Muscle layer of colon (tissue), 2 donors: ENCODE data around the gene UPK3BL2.
"Not testable (repeated sequence)": the region's sequence is repeated elsewhere in the genome, so short reads cannot be mapped to it uniquely, and the experiment has no call there.

Experiments
- H3K27ac ChIP-seq: one replicate; pipeline ENCODE4 v1.7.0; 2013; ENCODE audit warnings: low read depth, mild to moderate bottlenecking, low read length, moderate library complexity
- H3K27me3 ChIP-seq, 2 donors: one replicate each; pipeline ENCODE4 v1.7.0; 2013; ENCODE audit warnings: low read length in 2 of 2, mild to moderate bottlenecking in 2 of 2; ENCODE audit not compliant: insufficient read depth in 2 of 2, control insufficient read depth in 1 of 2
- H3K36me3 ChIP-seq: one replicate; pipeline ENCODE4 v1.7.0; 2013; ENCODE audit warnings: mild to moderate bottlenecking, low read length; ENCODE audit not compliant: insufficient read depth
- H3K4me1 ChIP-seq: one replicate; pipeline ENCODE4 v1.7.0; 2013; ENCODE audit warnings: mild to moderate bottlenecking, low read length; ENCODE audit not compliant: insufficient read depth
- H3K4me3 ChIP-seq, 2 donors: one replicate each; pipeline ENCODE4 v1.7.0; 2013; ENCODE audit warnings: low read length in 2 of 2, low read depth in 1 of 2, mild to moderate bottlenecking in 1 of 2, moderate library complexity in 1 of 2
- H3K9ac ChIP-seq: one replicate; pipeline ENCODE4 v1.7.0; 2013; ENCODE audit warnings: low read length
- H3K9me3 ChIP-seq: one replicate; pipeline ENCODE4 v1.7.0; 2013; ENCODE audit warnings: mild to moderate bottlenecking, low read length
- donor health status: abdominal sarcoma.
- donor health status: Adenocarcinoma of cecum.

Gene UPK3BL2

GRCh38 chr7:102550808-102551422 is 7.4 kb upstream of the UPK3BL2 start, which contains the start of gene SPDYE2:
Gene SPDYE2, plus strand, starts transcription at chr7:102551226. Its CDS starts 2,030 bp downstream, at chr7:102553256.
- not testable (repeated sequence) for H3K36me3 ChIP-seq, H3K9me3 ChIP-seq, H3K27ac ChIP-seq, H3K9ac ChIP-seq, H3K4me3 ChIP-seq, H3K4me1 ChIP-seq, H3K27me3 ChIP-seq

DNA sequence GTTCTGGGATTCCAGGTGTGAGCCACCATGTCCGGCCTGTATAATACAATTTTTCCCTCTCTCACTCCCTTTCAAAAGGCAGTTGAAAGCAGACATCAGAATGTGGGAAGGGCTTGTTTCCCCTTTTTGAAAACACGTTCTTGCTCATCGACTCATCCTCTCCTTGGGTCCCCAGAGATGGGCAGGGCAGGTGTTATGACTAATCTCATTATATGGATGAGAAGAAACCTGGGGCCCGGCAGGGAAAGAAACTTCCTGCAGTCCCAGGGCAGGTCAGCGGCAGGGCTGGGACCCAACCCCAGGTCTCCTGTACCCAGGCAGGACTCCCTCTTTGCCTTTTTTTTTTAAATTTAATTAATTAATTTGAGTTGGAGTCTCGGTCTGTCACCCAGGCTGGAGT is 2.9 kb upstream of the UPK3BL2 start:
- H3K27ac ChIP-seq, H3K27me3 ChIP-seq, H3K4me3 ChIP-seq, H3K4me1 ChIP-seq, H3K9me3 ChIP-seq, H3K36me3 ChIP-seq, H3K9ac ChIP-seq: not testable (repeated sequence)

DNA sequence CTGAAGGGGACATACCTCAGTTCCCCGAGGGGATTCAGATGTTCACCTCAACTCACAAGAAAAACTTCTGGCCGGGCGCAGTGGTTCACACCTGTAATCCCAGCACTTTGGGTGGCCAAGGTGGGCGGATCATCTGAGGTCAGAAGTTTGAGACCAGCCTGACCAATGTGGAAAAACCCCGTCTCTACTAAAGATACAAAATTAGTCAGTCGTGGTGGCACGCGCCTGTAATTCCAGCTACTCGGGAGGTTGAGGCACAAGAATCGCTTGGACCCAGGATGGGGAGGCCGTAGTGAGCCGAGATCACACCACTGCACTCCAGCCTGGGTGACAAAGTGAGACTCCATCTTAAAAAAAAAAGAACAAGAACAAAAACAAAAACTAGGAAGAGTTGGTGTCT is 1.8 kb upstream of the UPK3BL2 start:
- not testable (repeated sequence) for H3K27ac ChIP-seq, H3K36me3 ChIP-seq, H3K27me3 ChIP-seq, H3K9ac ChIP-seq, H3K4me3 ChIP-seq, H3K9me3 ChIP-seq, H3K4me1 ChIP-seq

GRCh38 chr7:102544372-102544771 is 876 bp upstream of the UPK3BL2 start:
- H3K4me1 ChIP-seq, H3K36me3 ChIP-seq, H3K9ac ChIP-seq, H3K9me3 ChIP-seq, H3K27me3 ChIP-seq, H3K4me3 ChIP-seq, H3K27ac ChIP-seq: not testable (repeated sequence)

GRCh38 chr7:102542771-102543170 is 725 bp downstream of the UPK3BL2 start:
- not testable (repeated sequence) for H3K4me3 ChIP-seq, H3K27me3 ChIP-seq, H3K9ac ChIP-seq, H3K9me3 ChIP-seq, H3K27ac ChIP-seq, H3K36me3 ChIP-seq, H3K4me1 ChIP-seq

- H3K4me3 ChIP-seq, H3K9me3 ChIP-seq, H3K4me1 ChIP-seq, H3K27me3 ChIP-seq, H3K9ac ChIP-seq, H3K27ac ChIP-seq, H3K36me3 ChIP-seq: not testable (repeated sequence)
Measured at GRCh38 chr7:102542083-102542482, 1.4 kb downstream of the UPK3BL2 start.

GRCh38 chr7:102540604-102541003 is 2.9 kb downstream of the UPK3BL2 start:
- not testable (repeated sequence) for H3K27me3 ChIP-seq, H3K4me1 ChIP-seq, H3K27ac ChIP-seq, H3K4me3 ChIP-seq, H3K9ac ChIP-seq, H3K9me3 ChIP-seq, H3K36me3 ChIP-seq

GRCh38 chr7:102535062-102535615 is 8.4 kb downstream of the UPK3BL2 start:
- H3K4me1 ChIP-seq, H3K36me3 ChIP-seq, H3K9me3 ChIP-seq, H3K9ac ChIP-seq, H3K4me3 ChIP-seq, H3K27ac ChIP-seq, H3K27me3 ChIP-seq: not testable (repeated sequence)

GRCh38 chr7:102532127-102532526 is 11.4 kb downstream of the UPK3BL2 start:
- not testable (repeated sequence) for H3K4me3 ChIP-seq, H3K27me3 ChIP-seq, H3K9ac ChIP-seq, H3K36me3 ChIP-seq, H3K4me1 ChIP-seq, H3K9me3 ChIP-seq, H3K27ac ChIP-seq

DNA sequence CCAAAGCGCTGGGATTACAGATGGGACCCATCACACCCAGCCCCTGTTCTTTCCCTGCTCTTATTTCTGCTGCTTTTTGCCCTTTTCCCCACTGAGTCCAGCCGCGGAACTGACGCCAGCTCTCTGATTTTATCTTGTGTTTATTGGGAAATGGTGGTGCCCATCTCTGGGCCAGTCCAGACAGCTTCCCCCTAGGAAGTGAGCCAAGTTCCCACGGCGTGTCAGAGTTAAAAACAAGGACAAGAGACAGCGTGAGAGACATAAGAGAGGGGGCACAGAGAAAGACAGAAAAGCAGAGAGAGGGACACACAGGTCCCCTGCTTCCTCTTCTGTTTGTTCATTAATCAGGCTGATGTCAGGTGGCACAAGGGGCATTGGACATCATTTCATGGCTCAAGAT is 11.9 kb downstream of the UPK3BL2 start:
- not testable (repeated sequence) for H3K4me3 ChIP-seq, H3K27ac ChIP-seq, H3K27me3 ChIP-seq, H3K36me3 ChIP-seq, H3K9ac ChIP-seq, H3K4me1 ChIP-seq, H3K9me3 ChIP-seq

GRCh38 chr7:102527822-102528793 is 15.4 kb downstream of the UPK3BL2 start:
- not testable (repeated sequence) for H3K36me3 ChIP-seq, H3K9me3 ChIP-seq, H3K27ac ChIP-seq, H3K4me1 ChIP-seq, H3K9ac ChIP-seq, H3K4me3 ChIP-seq, H3K27me3 ChIP-seq

DNA sequence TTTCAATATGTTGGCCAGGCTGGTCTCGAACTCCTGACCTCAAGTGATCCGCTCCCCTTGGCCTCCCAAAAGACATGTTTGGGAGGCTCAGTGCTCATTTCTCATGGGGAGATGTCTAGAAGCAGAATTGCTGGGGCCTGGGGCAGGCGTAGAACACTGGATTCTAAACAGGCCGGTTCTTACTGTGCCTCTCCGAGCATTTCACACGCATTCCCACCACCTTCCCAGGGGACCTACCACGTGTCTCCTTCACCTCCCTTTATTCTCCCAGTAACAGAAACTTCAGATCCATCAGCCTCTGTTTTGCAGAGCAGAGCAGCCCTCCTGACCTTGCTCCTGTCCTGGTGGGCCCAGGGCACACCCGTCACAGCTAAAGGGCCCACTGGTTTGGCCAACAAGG is 16.3 kb downstream of the UPK3BL2 start:
- H3K27ac ChIP-seq, H3K9me3 ChIP-seq, H3K9ac ChIP-seq, H3K27me3 ChIP-seq, H3K4me3 ChIP-seq, H3K4me1 ChIP-seq, H3K36me3 ChIP-seq: not testable (repeated sequence)
